PC-9 (cell line): ENCODE data around the gene RFWD3.

Experiments used
- EZH2 ChIP-seq: fragments of 200-600 bp; sonication (generic); IDR thresholded peaks from 2 replicates; pipeline ENCODE4 v1.8.0; 2017; ENCODE audit warnings: antibody characterized with exemption, low read depth
- TF ChIP-seq, protein P1 (sequence below): fragments of 200-600 bp; sonication (generic); conservative IDR thresholded peaks from 2 replicates; pipeline ENCODE4 v1.6.1; 2017; ENCODE audit warnings: mixed run types, antibody characterized with exemption, mild to moderate bottlenecking, moderate library complexity

DNA sequence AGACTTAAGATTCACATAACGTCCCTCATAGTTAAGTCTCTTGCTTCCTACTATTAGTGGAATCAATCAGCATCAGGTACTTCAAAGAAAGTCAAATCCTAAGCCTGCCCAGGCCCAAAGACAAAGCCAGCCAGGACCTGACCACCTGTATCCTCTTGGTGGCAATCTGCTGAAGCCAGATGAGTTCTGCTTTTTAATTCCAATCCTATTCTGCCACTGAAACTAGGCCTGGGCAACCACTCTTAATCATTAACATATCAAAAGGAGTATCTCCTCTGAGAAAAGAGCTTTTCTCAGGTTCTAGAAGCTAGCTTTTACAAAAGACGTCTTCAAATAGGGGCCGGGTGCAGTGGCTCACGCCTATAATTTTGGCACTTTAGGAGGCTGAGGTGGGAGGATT is 44.7 kb downstream of the RFWD3 start:
- TF ChIP-seq, protein P1, sequence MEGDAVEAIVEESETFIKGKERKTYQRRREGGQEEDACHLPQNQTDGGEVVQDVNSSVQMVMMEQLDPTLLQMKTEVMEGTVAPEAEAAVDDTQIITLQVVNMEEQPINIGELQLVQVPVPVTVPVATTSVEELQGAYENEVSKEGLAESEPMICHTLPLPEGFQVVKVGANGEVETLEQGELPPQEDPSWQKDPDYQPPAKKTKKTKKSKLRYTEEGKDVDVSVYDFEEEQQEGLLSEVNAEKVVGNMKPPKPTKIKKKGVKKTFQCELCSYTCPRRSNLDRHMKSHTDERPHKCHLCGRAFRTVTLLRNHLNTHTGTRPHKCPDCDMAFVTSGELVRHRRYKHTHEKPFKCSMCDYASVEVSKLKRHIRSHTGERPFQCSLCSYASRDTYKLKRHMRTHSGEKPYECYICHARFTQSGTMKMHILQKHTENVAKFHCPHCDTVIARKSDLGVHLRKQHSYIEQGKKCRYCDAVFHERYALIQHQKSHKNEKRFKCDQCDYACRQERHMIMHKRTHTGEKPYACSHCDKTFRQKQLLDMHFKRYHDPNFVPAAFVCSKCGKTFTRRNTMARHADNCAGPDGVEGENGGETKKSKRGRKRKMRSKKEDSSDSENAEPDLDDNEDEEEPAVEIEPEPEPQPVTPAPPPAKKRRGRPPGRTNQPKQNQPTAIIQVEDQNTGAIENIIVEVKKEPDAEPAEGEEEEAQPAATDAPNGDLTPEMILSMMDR: no peak
- no peak for TF ChIP-seq EZH2
